Eye (tissue), 1 donor: ENCODE results near the gene SARDH.
A peak's percentile ranks its signal among the peaks of the same experiment; 100 is the strongest.

Experiments
- DNase-seq: peaks from one replicate; pipeline ENCODE4 v3.0.0-alpha.2; 2015

The SARDH gene

GRCh38 chr9:133618726-133619125, 119.4 kb downstream of the SARDH start:
- no peak for DNase-seq

GRCh38 chr9:133616643-133617405, 121.3 kb downstream of the SARDH start:
- no peak for DNase-seq

GRCh38 chr9:133615606-133616188, 122.5 kb downstream of the SARDH start:
- no peak for DNase-seq

DNA sequence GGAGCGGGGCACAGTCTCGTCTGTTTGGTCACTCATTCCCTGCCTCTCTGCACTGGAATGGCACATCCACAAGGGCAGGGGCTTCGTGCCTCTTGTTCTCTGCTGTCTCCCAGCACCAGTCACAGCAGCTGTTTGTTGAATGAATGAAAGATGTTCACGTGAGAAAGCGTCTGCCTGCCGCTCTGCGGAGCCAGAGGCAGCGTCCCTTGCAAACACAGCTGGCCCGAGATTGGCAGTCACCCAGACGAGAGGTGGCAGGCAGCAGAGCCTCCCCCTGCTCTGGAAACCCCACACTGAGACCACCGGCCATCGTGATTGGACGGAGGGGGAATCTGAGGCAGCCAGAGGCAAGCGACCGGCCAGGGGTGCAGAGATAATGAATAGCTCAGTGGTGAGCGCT, 123.0 kb downstream of the SARDH start:
- peak; percentile 70 for DNase-seq

DNA sequence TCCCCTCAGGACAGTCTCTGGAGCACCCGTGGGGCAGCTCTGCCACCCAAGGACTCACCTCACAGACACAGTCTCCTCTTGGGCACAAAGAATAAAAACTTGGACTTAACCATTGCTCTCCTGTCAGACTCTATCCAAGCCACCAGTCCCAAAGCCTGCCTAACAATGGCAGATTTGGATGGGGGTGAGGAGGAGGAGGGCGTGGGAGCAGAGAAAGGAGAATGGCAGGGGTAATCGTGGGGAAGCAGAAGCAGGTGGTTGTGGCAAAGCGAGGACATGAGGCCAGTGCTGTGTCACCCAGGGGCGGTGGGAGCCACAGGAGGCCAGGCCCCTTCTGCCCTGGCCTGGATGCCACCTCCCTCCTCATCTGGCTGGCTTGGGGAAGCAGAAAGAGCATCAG, 123.5 kb downstream of the SARDH start:
- no peak for DNase-seq

DNA sequence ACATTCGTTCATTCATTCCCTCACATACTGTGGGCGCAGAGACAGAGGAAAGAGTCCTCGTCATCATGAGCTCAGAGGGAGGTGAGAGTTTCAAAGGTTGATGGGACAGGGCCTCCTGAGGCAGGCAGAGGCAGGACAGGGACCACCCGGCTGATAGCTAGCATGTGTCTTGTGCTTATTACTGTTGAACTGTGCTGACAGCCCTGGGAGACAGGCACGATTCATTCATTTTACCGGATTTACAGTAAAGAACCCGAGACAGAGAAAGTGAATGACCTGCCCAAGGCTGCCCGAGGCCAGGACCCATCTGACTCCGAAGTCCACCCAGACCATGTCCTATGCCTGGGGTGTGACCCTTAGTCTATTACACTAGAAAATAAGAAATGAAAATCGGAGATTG, 124.1 kb downstream of the SARDH start:
- DNase-seq: no peak
